GM12892 (cell line): ENCODE results near the gene RFXANK.

Source experiments
- POLR2A ChIP-seq: IDR thresholded peaks from 2 replicates; pipeline ENCODE4 v1.6.1; 2011; ENCODE audit warnings: low read depth, low read length, control low read depth
- POLR2AphosphoS5 ChIP-seq: IDR thresholded peaks from 2 replicates; pipeline ENCODE4 v1.6.1; 2011; ENCODE audit warnings: low read depth, low read length, control low read depth
- TAF1 ChIP-seq: IDR thresholded peaks from 2 replicates; pipeline ENCODE4 v1.6.1; 2011; ENCODE audit warnings: low read depth, mild to moderate bottlenecking, control low read depth, low read length, borderline replicate concordance

DNA sequence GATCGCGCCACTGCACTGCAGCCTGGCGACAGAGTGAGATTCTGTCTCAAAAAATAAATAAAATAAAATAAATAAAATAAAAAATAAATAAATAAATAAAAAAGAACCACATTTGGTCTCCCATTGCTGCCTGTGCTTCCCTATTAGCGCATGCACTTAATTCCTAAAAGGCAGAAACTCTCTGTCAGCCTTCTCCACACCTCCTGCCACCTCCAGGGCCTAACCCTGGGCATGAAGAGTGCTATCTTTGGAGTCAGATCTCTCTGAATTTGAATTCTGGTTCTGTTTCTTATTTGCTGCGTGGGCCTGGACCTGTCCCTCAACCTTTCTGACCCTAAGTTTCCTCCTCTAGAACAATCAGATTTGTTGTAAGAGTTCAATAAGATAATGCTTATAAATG, 31.0 kb downstream of the RFXANK start:
- TF ChIP-seq POLR2A (no peak), TAF1 (no peak), POLR2AphosphoS5 (no peak)
